Upper lobe of left lung (tissue), 4 donors: ENCODE measurements around the gene NKX6-2.

ENCODE experiments used
- POLR2AphosphoS5 ChIP-seq, 2 donors: sonication (generic); formaldehyde crosslinking; IDR thresholded peaks; one replicate each; pipeline ENCODE4 v1.5.1; 2017; ENCODE audit warnings: antibody characterized with exemption in 2 of 2
- TF ChIP-seq, protein P1 (sequence below), 6 experiments: fragments of 450-650 bp in 4 of 6; fragments of 200-600 bp in 2 of 6; sonication (generic) in 2 of 6; IDR thresholded peaks; one replicate each; pipeline ENCODE4 v1.5.1; 2016 to 2019; ENCODE audit warnings: antibody characterized with exemption in 6 of 6

DNA sequence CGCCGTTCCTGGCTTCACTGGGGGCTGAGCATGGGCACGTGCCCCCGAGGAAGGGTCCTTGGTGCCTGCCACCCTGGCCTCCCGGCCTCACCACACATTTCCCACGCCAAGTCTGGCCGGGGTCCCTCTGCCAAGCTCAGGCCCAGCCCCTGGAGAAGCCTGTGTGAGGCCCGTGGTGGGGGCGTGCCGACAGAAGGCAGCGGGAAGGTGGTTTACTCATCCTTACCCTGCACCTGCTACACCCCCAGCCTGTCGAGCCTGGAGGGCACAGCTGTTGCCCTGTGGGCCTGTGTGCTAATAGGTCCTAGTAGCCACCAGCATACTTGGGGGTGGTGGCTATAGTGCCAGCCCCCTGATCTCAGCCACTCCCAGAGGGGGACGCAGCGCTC is 46.7 kb downstream of the NKX6-2 start:
- TF ChIP-seq, protein P1, sequence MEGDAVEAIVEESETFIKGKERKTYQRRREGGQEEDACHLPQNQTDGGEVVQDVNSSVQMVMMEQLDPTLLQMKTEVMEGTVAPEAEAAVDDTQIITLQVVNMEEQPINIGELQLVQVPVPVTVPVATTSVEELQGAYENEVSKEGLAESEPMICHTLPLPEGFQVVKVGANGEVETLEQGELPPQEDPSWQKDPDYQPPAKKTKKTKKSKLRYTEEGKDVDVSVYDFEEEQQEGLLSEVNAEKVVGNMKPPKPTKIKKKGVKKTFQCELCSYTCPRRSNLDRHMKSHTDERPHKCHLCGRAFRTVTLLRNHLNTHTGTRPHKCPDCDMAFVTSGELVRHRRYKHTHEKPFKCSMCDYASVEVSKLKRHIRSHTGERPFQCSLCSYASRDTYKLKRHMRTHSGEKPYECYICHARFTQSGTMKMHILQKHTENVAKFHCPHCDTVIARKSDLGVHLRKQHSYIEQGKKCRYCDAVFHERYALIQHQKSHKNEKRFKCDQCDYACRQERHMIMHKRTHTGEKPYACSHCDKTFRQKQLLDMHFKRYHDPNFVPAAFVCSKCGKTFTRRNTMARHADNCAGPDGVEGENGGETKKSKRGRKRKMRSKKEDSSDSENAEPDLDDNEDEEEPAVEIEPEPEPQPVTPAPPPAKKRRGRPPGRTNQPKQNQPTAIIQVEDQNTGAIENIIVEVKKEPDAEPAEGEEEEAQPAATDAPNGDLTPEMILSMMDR (IDR thresholded peaks at IDR 0.05), result no peak
- TF ChIP-seq POLR2AphosphoS5 (IDR thresholded peaks at IDR 0.05), result no peak
